GM12865 (cell line): ENCODE data around the gene FRMD4A.

Experiments
- DNase-seq: peaks from one replicate; pipeline ENCODE4 v3.0.0; 2010; ENCODE audit warnings: low read depth
- H3K4me3 ChIP-seq: 2 replicates; pipeline ENCODE4 v1.5.1; 2011; ENCODE audit warnings: mild to moderate bottlenecking, low read depth, low read length, control low read depth
- CTCF ChIP-seq: IDR thresholded peaks from 2 replicates; pipeline ENCODE4 v1.5.1; 2011; ENCODE audit warnings: low read length, control low read depth, low read depth, inconsistent platforms; ENCODE audit not compliant: insufficient read depth; ENCODE audit errors: missing control alignments

Gene FRMD4A

GRCh38 chr10:13711291-13711690 lies 619.4 kb downstream of the FRMD4A start:
- TF ChIP-seq CTCF: no peak

DNA sequence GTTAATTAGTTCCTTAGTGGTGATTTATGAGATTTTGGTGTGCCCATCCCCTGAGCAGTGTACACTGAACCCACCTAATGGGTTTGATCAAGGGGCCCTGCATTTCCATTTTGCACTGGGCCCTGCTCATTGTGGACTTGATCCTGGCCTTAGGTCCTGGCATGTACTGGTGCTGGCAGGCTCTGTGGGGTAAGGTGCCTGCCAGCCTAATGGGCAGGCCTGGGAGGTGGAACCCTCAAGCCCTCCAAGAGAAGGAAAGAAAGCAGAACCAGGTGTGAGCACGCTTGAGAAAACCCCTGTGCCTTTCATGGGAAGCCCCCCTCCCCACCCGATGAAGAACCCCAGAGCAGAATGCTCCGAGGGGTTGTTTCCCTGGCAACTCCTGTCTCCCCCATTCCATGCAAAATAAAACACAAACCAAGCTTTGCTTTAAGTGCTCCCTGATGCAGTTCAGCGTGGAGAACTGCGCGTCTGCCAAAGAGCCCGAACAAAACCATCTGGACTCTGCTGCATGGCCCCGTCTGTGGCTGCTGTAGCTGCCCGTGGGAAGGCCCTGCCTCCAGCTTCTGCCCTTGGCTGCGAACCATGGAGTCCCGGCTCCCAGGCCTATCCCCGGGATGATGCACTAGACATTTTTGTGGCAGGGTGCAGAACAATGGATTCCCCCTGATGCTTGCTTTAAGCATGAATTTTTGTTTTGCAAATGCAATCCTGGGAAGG lies 620.6 kb downstream of the FRMD4A start:
- no peak for DNase-seq
- no peak for TF ChIP-seq CTCF
- no peak overlapping the region for H3K4me3 ChIP-seq

More at GRCh38 chr10:13711291-13711690, 619.4 kb downstream of the FRMD4A start:
- no peak overlapping the region for H3K4me3 ChIP-seq
- DNase-seq: no peak

- TF ChIP-seq CTCF: no peak
- DNase-seq: no peak
- no peak overlapping the region for H3K4me3 ChIP-seq
Observed at GRCh38 chr10:13708256-13708990, 622.3 kb downstream of the FRMD4A start.

GRCh38 chr10:13707156-13707881 lies 623.4 kb downstream of the FRMD4A start:
- no peak for TF ChIP-seq CTCF
- peak; percentile 45 for DNase-seq
- peak overlapping the region; percentile 21 for H3K4me3 ChIP-seq

DNA sequence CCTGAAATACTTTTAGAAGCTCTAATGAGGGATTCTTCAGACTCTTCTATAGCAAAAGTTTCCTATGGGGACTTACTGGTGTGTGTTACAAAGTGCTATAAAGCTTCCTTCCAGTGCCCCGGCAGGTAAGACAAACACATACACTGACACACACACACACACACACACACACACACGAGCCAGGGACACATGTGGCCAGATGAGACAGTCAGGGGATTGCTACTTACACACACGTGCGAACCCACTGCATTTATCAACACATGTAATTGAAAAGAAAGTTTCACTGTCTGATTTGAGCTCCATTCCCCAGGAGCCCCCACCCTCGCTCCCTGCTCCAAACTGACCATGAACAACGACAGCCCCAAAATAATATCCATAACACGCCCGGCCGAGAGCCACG lies 624.1 kb downstream of the FRMD4A start:
- H3K4me3 ChIP-seq: peak overlapping the region; percentile 21; the same call in 1 of the 2 replicates
- no peak for TF ChIP-seq CTCF
- DNase-seq: no peak

DNA sequence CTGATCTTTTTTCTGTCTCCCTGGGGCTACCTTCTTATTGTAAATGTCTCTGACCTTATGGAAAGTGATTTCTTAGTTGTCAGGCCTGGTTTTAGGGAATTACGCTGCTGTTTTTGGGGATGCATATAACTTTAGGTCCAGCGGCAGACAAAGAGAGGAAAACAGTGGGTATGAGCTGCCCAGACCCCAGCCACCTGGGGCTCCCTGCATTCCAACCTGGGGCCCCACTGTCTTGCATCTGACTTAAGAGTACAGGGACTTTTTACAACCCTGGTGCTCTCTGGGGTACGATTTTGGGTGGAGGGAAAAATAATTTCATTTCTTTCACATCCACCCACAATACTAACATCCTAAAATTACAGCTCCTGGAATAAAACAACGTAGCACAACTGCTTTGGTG lies 624.5 kb downstream of the FRMD4A start:
- DNase-seq: no peak
- TF ChIP-seq CTCF: no peak
- no peak overlapping the region; the same call in 1 of the 2 replicates for H3K4me3 ChIP-seq
